GM12878 (cell line): Measurements from ENCODE around the gene ZNF418. TPM values are rescaled to one million over a fixed set of nuclear protein-coding genes. Genes with fewer than 3 reads are reported as not detected.

ENCODE experiments used
- ATAC-seq: fragments of 200-7000 bp; cut with Tn5 transposase; 3 replicates; pipeline ENCODE4 v1.9.1; 2020; ENCODE audit warnings: mild to moderate bottlenecking, moderate library complexity
- BruUV-seq: library from RNA; stranded (reverse); fragments of 400-500 nt; replicated peaks from 2 replicates; lab custom pipeline; 2021; lab: Mats Ljungman, UMichigan
- CTCF ChIA-PET: fragments of 300-600 bp; sonication (Branson Sonifier 250); formaldehyde crosslinking; extraction: SDS; loops from one replicate; lab custom pipeline; 2021; ENCODE audit warnings: inconsistent platforms; lab: Yijun Ruan, JAX
- POLR2A ChIA-PET: fragments of 350-600 bp; formaldehyde crosslinking; extraction: SDS; loops from one replicate; lab custom pipeline; 2021; ENCODE audit warnings: inconsistent platforms; lab: Charles Lee
- RAD21 ChIA-PET: fragments of 300-600 bp; sonication (Branson Sonifier 250); formaldehyde crosslinking; loops from one replicate; lab custom pipeline; 2023; ENCODE audit warnings: antibody characterized with exemption; ENCODE audit not compliant: unreplicated experiment; lab: Charles Lee
- SMC1A ChIA-PET: fragments of 300-600 bp; sonication (Branson Sonifier 250); formaldehyde crosslinking; loops from one replicate; lab custom pipeline; 2023; ENCODE audit not compliant: unreplicated experiment, uncharacterized antibody; lab: Charles Lee
- DNase-seq: peaks from one replicate; pipeline ENCODE4 v3.0.0-alpha.2; 2011; ENCODE audit warnings: low read depth, low spot score
- FAIRE-seq: peaks from 3 replicates; lab custom pipeline; 2011; peaks lifted over from hg19 to GRCh38; lab: Jason Lieb, UNC
- H2AFZ ChIP-seq: 2 replicates; pipeline ENCODE4 v1.6.0; 2011; ENCODE audit warnings: low read depth, low read length, control low read depth; ENCODE audit not compliant: control insufficient read depth
- H3K27ac ChIP-seq: 2 replicates; pipeline ENCODE4 v1.5.1; 2011; ENCODE audit warnings: control low read depth; ENCODE audit not compliant: control insufficient read depth, insufficient read depth
- H3K27me3 ChIP-seq, 2 experiments: replicated peaks in 1 of 2; 2 replicates each; pipeline versions ENCODE4 v1.6.0 to v1.6.1; 2011; ENCODE audit warnings: low read length in 1 of 2; ENCODE audit not compliant: control insufficient read depth in 2 of 2, insufficient read depth in 2 of 2
- H3K36me3 ChIP-seq, 2 experiments: 2 replicates each; pipeline ENCODE4 v1.5.1; 2011; ENCODE audit warnings: low read length in 1 of 2; ENCODE audit not compliant: control insufficient read depth in 2 of 2, insufficient read depth in 2 of 2
- H3K4me1 ChIP-seq: 2 replicates; pipeline ENCODE4 v1.6.1; 2011; ENCODE audit warnings: mild to moderate bottlenecking, low read length, moderate library complexity, mixed read lengths; ENCODE audit not compliant: control insufficient read depth, insufficient read depth
- H3K4me2 ChIP-seq: 2 replicates; pipeline ENCODE4 v1.6.0; 2011; ENCODE audit warnings: control low read depth; ENCODE audit not compliant: control insufficient read depth, insufficient read depth
- H3K4me3 ChIP-seq: fragments of 200-600 bp; sonication (generic); 2 replicates; pipeline ENCODE4 v1.5.1; 2016
- H3K79me2 ChIP-seq: 2 replicates; pipeline ENCODE4 v1.6.0; 2011; ENCODE audit warnings: low read length; ENCODE audit not compliant: control insufficient read depth, insufficient read depth
- H3K9ac ChIP-seq: 2 replicates; pipeline ENCODE4 v1.8.0; 2011; ENCODE audit warnings: low read length, control low read depth, mixed read lengths; ENCODE audit not compliant: control insufficient read depth, insufficient read depth
- H3K9me3 ChIP-seq: replicated peaks from 3 replicates; pipeline ENCODE4 v1.5.1; 2011; ENCODE audit warnings: mild to moderate bottlenecking, low read length; ENCODE audit not compliant: control insufficient read depth, insufficient read depth
- H4K20me1 ChIP-seq: 2 replicates; pipeline ENCODE4 v1.6.0; 2011; ENCODE audit not compliant: control insufficient read depth, insufficient read depth
- CHD2 ChIP-seq: IDR thresholded peaks from 2 replicates; pipeline ENCODE4 v1.6.1; 2011; ENCODE audit warnings: low read depth, low read length, improper control_type of control experiment, borderline replicate concordance
- MEF2B ChIP-seq: fragments of 450-650 bp; IDR thresholded peaks from 2 replicates; pipeline ENCODE4 v1.6.1; 2018; ENCODE audit warnings: mild to moderate bottlenecking, moderate library complexity; ENCODE audit not compliant: partially characterized antibody, poor library complexity, severe bottlenecking
- MYC ChIP-seq: IDR thresholded peaks from 2 replicates; pipeline ENCODE4 v1.6.1; 2011; ENCODE audit warnings: mild to moderate bottlenecking, low read length, moderate library complexity, inconsistent platforms; ENCODE audit not compliant: insufficient read depth, insufficient replicate concordance, insufficient read length, severe bottlenecking
- RB1 ChIP-seq: fragments of 450-650 bp; formaldehyde crosslinking; IDR thresholded peaks from 2 replicates; pipeline ENCODE4 v1.6.1; 2017; ENCODE audit warnings: mild to moderate bottlenecking, borderline replicate concordance
- TAF1 ChIP-seq: IDR thresholded peaks from 2 replicates; pipeline ENCODE4 v1.6.1; 2011; ENCODE audit warnings: mild to moderate bottlenecking, low read depth, low read length, borderline replicate concordance
- WGBS: methylation state at CpG from one replicate; pipeline ENCODE4 v1.1.6; 2016; ENCODE audit warnings: low lambda C conversion rate; ENCODE audit not compliant: insufficient replicate concordance, insufficient coverage; ENCODE audit errors: missing lambda C conversion rate; 5-methylcytosine and 5-hydroxymethylcytosine counted together
- in situ Hi-C: fragments of 300-500 bp; cut with MboI; formaldehyde crosslinking; loops from 9 replicates; pipeline ENCODE4 v1.14.3; 2018; ENCODE audit warnings: mixed read lengths
- intact Hi-C: fragments of 100-400 bp; cut with micrococcal nuclease; formaldehyde crosslinking; loops from one replicate; pipeline ENCODE4 v1.14.2; 2022; ENCODE audit not compliant: unreplicated experiment
- polyA plus RNA-seq, 11 experiments: library from polyadenylated mRNA; depleted of rRNA in 4 of 11; unstranded in 6 of 11; stranded (reverse) in 5 of 11; fragments of >200 nt; fragmentation: Nextera tagmentation in 4 of 11; fragmentation: Illumina TruSeq in 1 of 11; extraction: Ambion mirVana in 4 of 11; extraction: Trizol in 1 of 11; gene quantifications; 1 replicate in 1 of 11; 2 replicates in 10 of 11; pipeline versions ENCODE4 v1.2.1 to v1.2.3, GENCODE V29; 2011 to 2016; ENCODE audit warnings: inconsistent platforms in 2 of 11, missing spikeins in 2 of 11, low read depth in 1 of 11
- total RNA-seq, 4 experiments: library from RNA; depleted of rRNA in 3 of 4; stranded (reverse); fragments of >200 nt in 3 of 4; fragmentation: Illumina TruSeq in 1 of 4; extraction: Trizol in 1 of 4; gene quantifications; 2 replicates each; pipeline versions ENCODE4 v1.2.1 to v1.2.3, GENCODE V29; 2013 to 2021
- TF ChIP-seq, protein P1 (sequence below): fragments of 450-650 bp; IDR thresholded peaks from 2 replicates; pipeline ENCODE4 v1.6.1; 2017; ENCODE audit warnings: mild to moderate bottlenecking, low read depth, inconsistent platforms; ENCODE audit not compliant: poor library complexity, severe bottlenecking
- TF ChIP-seq, protein P2 (sequence below): fragments of 450-650 bp; IDR thresholded peaks from 2 replicates; pipeline ENCODE4 v1.6.1; 2017; ENCODE audit warnings: low read depth, mild to moderate bottlenecking, moderate library complexity

ZNF418 gene
- total and polyA plus RNA-seq, 10 of the 15 experiments (the other 5 are each of a cell fraction or from before 2014, with no cell fraction given) = 0.20 to 1.3 (median 0.59) TPM; not detected in 1

DNA sequence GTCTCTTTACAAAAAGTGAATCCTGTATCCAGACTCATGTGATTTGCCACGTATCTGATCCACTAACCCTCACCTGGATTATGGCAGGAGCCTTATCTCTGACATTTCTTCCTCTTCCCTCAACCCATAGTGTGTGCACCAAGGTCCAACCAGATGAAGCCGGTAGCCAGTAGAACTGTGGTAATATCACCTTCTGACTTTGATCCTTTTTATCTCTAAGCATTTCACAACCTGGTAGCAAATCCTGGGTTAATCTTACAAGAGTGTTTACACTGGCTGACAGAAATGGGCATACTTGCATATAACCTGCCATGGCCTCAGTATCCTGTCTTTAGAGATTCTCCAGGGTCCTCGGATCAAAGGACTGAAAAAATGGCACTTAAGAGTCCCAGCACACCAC lies 20.7 kb downstream of the ZNF418 start:
- BruUV-seq = no TSS peak
- 98% methylated on average over 3 of the region's 3 CpGs for WGBS
- H3K4me1 ChIP-seq = peaks cover 3% of the 10 kb centered on the region; the same call in 1 of the 2 replicates
- H3K36me3 ChIP-seq = peaks cover 3 to 7% of the 10 kb centered on the region in 2 experiments; a peak in 2 of 4 replicates
- peaks cover 12% of the 10 kb centered on the region for H3K79me2 ChIP-seq
- DNase-seq (no peak), ATAC-seq (no peak), FAIRE-seq (no peak)
- intact Hi-C loops = no loop called here
- RAD21 ChIA-PET = no interaction called here
- in situ Hi-C loops = no loop called here
- no peaks in the 10 kb centered on the region for H3K27me3 ChIP-seq
- H3K4me3 ChIP-seq = no peak overlapping the region
- no peak overlapping the region for H3K27ac ChIP-seq
- no peak overlapping the region for H3K9ac ChIP-seq
- POLR2A ChIA-PET = no interaction called here
- H3K9me3 ChIP-seq = peaks cover 12% of the 10 kb centered on the region; the same call in 2 of the 3 replicates
- SMC1A ChIA-PET = interaction anchor here (1.3 kb wide), 1 partner anchor 12 kb away, joined by 3 read pairs; no protein-coding TSS in a partner anchor
- H2AFZ ChIP-seq = no peak overlapping the region
- no peaks in the 10 kb centered on the region for H4K20me1 ChIP-seq
- CTCF ChIA-PET = interaction anchor here (0.9 to 1.2 kb wide), 2 partner anchors 12 to 281 kb away, joined by 3 read pairs; partner anchors contain the start of gene ZNF211
- peak overlapping the region; percentile 89 for H3K4me2 ChIP-seq
- TF ChIP-seq MYC (no peak), RB1 (no peak), CHD2 (no peak), MEF2B (no peak), TAF1 (no peak)
- TF ChIP-seq, protein P1, sequence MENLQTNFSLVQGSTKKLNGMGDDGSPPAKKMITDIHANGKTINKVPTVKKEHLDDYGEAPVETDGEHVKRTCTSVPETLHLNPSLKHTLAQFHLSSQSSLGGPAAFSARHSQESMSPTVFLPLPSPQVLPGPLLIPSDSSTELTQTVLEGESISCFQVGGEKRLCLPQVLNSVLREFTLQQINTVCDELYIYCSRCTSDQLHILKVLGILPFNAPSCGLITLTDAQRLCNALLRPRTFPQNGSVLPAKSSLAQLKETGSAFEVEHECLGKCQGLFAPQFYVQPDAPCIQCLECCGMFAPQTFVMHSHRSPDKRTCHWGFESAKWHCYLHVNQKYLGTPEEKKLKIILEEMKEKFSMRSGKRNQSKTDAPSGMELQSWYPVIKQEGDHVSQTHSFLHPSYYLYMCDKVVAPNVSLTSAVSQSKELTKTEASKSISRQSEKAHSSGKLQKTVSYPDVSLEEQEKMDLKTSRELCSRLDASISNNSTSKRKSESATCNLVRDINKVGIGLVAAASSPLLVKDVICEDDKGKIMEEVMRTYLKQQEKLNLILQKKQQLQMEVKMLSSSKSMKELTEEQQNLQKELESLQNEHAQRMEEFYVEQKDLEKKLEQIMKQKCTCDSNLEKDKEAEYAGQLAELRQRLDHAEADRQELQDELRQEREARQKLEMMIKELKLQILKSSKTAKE = no peak
- TF ChIP-seq, protein P2, sequence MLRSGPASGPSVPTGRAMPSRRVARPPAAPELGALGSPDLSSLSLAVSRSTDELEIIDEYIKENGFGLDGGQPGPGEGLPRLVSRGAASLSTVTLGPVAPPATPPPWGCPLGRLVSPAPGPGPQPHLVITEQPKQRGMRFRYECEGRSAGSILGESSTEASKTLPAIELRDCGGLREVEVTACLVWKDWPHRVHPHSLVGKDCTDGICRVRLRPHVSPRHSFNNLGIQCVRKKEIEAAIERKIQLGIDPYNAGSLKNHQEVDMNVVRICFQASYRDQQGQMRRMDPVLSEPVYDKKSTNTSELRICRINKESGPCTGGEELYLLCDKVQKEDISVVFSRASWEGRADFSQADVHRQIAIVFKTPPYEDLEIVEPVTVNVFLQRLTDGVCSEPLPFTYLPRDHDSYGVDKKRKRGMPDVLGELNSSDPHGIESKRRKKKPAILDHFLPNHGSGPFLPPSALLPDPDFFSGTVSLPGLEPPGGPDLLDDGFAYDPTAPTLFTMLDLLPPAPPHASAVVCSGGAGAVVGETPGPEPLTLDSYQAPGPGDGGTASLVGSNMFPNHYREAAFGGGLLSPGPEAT = no peak
